HG03095 (cell line): ENCODE results near the gene AKAP8L.
"Not testable (repeated sequence)": the region's sequence is repeated elsewhere in the genome, so short reads cannot be mapped to it uniquely, and the experiment has no call there.

Source experiments
- ATAC-seq: cut with Tn5 transposase; IDR thresholded peaks from one replicate; pipeline ENCODE4 v1.9.1; 2021; ENCODE audit warnings: moderate library complexity; ENCODE audit not compliant: unreplicated experiment

Gene AKAP8L

GRCh38 chr19:15354566-15355296 lies 64.1 kb downstream of the AKAP8L start:
- ATAC-seq: no peak

DNA sequence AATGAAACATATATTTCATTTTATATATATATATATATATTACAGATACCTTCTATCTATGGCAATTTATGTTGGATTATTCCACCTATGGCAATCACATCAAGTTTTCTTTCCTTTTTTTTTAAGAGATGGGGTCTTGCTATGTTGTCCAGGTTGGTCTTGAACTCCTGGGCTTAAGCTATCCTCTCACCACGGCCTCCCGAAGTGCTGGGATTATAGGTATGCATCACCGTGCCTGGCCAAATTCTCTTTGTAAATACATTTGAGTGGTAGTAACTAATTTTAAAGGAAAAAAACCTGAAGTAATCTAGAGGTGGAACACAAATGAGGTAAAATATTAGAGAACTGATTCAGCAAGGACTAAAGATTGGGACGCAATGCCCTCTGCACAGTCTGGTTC lies 64.9 kb downstream of the AKAP8L start:
- no peak for ATAC-seq

DNA sequence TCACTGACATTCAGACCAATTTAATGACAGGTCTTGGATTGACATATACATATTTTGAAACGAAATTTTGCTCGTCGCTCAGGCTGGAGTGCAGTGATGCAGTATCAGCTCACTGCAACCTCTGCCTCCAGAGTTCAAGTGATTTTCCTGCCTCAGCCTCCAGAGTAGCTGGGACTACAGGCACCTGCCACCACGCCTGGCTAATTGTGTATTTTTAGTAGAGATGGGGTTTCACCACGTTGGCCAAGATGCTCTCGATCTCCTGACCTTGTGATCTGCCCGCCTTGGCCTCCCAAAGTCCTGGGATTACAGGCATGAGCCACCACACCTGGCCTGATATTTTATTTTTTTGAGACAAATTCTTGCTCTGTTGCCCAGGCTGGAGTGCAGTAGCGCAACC lies 66.3 kb downstream of the AKAP8L start:
- ATAC-seq: not testable (repeated sequence)

GRCh38 chr19:15341328-15341727 lies 77.5 kb downstream of the AKAP8L start:
- ATAC-seq: not testable (repeated sequence)

- no peak for ATAC-seq
Observed at GRCh38 chr19:15340086-15340485, 78.7 kb downstream of the AKAP8L start.

DNA sequence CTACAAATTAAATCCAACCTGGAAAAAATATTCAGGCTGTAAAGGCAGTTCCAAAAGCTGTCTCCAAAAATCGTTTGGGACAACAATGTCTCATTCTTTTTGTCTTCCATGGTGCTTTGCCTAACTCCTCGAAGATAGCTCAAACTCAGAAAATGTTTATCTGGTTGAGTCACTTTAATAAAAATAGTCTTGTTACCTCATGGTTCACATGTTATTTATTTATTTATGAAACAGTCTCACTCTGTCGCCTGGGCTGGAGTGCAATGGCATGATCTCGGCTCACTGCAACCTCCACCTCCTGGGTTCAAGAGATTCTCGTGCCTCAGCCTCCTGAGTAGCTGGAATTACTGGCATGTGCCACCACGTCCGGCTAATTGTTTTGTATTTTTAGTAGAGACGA lies 81.6 kb downstream of the AKAP8L start:
- no peak for ATAC-seq

DNA sequence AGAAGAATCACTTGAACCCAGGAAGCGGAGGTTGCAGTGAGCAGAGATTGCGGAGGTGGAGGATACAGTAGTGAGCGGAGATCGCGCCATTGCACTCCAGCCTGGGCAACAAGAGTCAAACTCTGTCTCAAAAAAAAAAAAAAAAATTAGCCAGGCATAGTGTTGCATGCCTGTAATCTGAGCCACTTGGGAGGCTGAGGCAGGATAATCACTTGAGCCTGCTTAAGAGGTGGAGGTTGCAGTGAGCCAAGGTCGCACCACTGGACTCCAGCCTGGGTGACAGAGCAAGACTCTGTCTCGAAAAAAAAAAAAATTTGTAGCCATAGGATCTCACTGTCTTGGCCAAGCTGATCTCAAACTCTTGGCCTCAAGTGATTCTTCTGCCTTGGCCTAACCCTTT lies 82.8 kb downstream of the AKAP8L start:
- not testable (repeated sequence) for ATAC-seq

DNA sequence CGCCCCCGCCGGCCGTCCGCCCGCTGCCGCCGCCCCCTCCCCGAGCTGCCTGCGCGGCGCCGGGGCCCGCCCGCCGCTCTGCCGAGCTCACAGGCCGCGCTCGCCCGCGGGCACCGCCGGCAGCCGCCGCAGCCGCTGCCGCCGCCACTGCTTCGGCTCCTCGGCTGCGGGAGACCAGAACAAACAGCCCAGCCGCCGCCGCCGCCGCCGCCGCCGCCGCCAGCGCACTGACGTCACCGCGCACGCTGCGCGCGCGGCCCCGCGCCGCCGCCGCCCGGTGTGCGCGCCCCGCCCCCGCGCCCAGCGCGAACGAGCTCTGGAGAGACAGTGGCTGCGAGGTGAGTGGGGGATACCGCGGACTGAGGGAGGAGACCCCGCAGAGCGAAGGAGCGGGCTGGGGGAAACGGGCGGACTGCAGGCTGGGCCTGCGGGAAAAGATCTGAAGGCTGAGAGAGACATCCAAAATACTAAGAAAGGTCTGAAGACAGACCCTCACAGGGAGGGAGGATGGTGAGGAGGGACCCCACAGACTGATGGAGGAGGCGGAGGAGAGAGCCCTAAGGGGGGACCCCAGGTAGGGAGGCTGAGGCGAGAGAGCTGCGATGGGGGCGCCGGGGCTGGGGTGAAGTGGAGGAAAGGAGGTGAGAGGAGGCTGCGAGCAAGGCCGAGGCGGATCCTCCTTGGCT lies 86.3 kb downstream of the AKAP8L start, which contains the start of gene BRD4:
Gene BRD4, minus strand, starts transcription at position 229 of the 686 bp plus-strand sequence. CDS start 59,440 bp downstream, outside the sequence.
- ATAC-seq: peak; percentile 46

- peak; percentile 21 for ATAC-seq
Observed at GRCh38 chr19:15331419-15332310, 87.1 kb downstream of the AKAP8L start.

GRCh38 chr19:15330801-15331418 lies 87.9 kb downstream of the AKAP8L start:
- no peak for ATAC-seq
